ENCODE results near the gene FERMT1. TPM values are rescaled to one million over a fixed set of nuclear protein-coding genes. Genes with fewer than 3 reads are reported as not detected.

FERMT1 gene
- total and polyA plus RNA-seq, 2 experiments from 2014 or later = 1.2 to 4.1 TPM

DNA sequence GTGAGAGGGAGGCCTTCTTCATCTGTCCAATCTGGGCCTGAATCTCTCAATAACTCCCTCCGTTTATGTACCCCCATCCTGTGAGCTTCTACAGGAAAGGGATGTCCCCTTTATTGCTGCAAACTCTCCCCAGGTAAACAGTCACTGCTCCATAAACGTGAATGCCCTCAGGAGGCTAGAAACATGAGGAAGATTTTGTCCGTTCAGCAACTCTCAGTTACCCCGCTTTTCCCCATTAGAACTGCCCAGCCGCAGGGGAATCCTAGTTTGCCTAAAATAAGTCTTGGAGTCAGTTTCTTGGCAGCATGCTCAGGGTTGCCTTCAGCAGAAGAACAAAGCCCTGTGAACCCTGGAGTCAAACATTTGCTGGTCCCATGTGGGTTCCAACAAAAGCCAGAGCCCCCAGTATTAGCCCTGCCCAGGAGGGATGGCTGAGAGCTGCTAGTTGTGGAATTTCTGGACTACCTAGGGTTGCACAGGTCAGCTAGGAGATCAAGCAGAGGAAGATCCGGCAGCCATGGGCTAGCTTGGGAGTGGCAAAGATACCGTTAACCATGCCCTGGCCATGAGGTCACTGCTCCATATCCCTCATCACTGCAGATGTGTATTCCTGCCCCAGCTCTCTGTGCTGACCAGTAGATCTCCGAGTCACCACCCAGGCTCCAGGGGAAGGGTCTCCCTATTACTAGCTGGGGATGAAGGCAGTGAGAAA, 69.6 kb downstream of the FERMT1 start:
- H3K27ac ChIP-seq = no peak overlapping the region
- peaks cover 8% of the 10 kb centered on the region for H3K4me1 ChIP-seq (ENCODE audit: insufficient read depth)
- no peaks in the 10 kb centered on the region for H3K9me3 ChIP-seq (ENCODE audit: low read depth)
- no peak overlapping the region for H3K4me3 ChIP-seq
- 0 out of 2 replicates have a peak, but pooled peaks cover 7% of the 10 kb centered on the region for H3F3A ChIP-seq (ENCODE audit: insufficient read depth)
- H3K9me2 ChIP-seq (ENCODE audit: insufficient read depth) = no peaks in the 10 kb centered on the region
- TF ChIP-seq EZH2 (IDR thresholded peaks at IDR 0.05; ENCODE audit: insufficient read depth, poor library complexity, severe bottlenecking) (no peak), EZH2phosphoT487 (IDR thresholded peaks at IDR 0.05; ENCODE audit: insufficient read depth, low read depth) (no peak)
- H2AFZ ChIP-seq = no peak overlapping the region
- in situ Hi-C loops (cut with MboI) = no loop called here
- no peak for DNase-seq
- peaks cover 5% of the 10 kb centered on the region for H3K27me3 ChIP-seq (replicated peaks; ENCODE audit: insufficient read depth)
- no peaks in the 10 kb centered on the region for H3K36me3 ChIP-seq (ENCODE audit: low read depth)
- H3K9ac ChIP-seq = no peak overlapping the region
- H4K20me1 ChIP-seq (ENCODE audit: insufficient read depth) = no peaks in the 10 kb centered on the region
- H3K4me2 ChIP-seq (ENCODE audit: unreplicated experiment) = no peak overlapping the region
- WGBS, 2 experiments (ENCODE audit: low coverage in 1 of 2, low lambda C conversion rate in 2 of 2, missing lambda C conversion rate in 2 of 2) = 71 to 76% methylated on average over 8 of the region's 8 CpGs
- H3K79me2 ChIP-seq (ENCODE audit: insufficient read depth) = no peaks in the 10 kb centered on the region

DNA sequence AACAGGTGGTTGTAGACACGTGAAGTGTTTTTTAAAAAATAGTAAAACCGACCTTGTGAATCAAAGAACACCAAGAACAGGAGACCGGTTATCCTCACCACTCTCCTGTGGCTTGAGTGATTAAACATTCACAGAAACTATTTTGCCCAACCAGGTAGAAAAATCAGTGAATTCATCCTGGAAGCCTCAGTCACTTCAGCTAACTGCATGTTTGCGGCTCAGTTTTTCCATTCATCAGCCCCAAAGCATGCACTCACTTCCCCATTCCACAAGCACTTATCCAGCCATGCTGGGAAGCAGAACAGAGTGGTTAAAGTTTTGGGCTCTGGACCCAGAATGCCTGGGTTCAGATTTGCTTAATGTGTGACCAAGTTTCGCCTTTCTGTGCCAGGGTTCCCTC, 71.3 kb downstream of the FERMT1 start:
- 27 to 33% methylated on average over 5 of the region's 5 CpGs for WGBS, 2 experiments (ENCODE audit: low coverage in 1 of 2, low lambda C conversion rate in 2 of 2, missing lambda C conversion rate in 2 of 2)
- in situ Hi-C loops (cut with MboI) = no loop called here
- no peaks in the 10 kb centered on the region for H3K79me2 ChIP-seq (ENCODE audit: insufficient read depth)
- H3K36me3 ChIP-seq (ENCODE audit: low read depth) = no peaks in the 10 kb centered on the region
- H3K9ac ChIP-seq = peak overlapping the region; percentile 29; the same call in 1 of the 2 replicates
- no peaks in the 10 kb centered on the region for H4K20me1 ChIP-seq (ENCODE audit: insufficient read depth)
- H3K9me2 ChIP-seq (ENCODE audit: insufficient read depth) = no peaks in the 10 kb centered on the region
- DNase-seq = peak; percentile 87
- H3K4me1 ChIP-seq (ENCODE audit: insufficient read depth) = peaks cover 8% of the 10 kb centered on the region
- 0 out of 2 replicates have a peak, but pooled peaks cover 7% of the 10 kb centered on the region for H3F3A ChIP-seq (ENCODE audit: insufficient read depth)
- no peaks in the 10 kb centered on the region for H3K9me3 ChIP-seq (ENCODE audit: low read depth)
- peaks cover 5% of the 10 kb centered on the region for H3K27me3 ChIP-seq (replicated peaks; ENCODE audit: insufficient read depth)
- TF ChIP-seq EZH2 (IDR thresholded peaks at IDR 0.05; ENCODE audit: insufficient read depth, poor library complexity, severe bottlenecking) (no peak), EZH2phosphoT487 (IDR thresholded peaks at IDR 0.05; ENCODE audit: insufficient read depth, low read depth) (no peak)
- H3K4me2 ChIP-seq (ENCODE audit: unreplicated experiment) = peak overlapping the region; percentile 84
- no peak overlapping the region for H3K27ac ChIP-seq
- peak overlapping the region; percentile 66 for H3K4me3 ChIP-seq
- H2AFZ ChIP-seq = peak overlapping the region; percentile 70

DNA sequence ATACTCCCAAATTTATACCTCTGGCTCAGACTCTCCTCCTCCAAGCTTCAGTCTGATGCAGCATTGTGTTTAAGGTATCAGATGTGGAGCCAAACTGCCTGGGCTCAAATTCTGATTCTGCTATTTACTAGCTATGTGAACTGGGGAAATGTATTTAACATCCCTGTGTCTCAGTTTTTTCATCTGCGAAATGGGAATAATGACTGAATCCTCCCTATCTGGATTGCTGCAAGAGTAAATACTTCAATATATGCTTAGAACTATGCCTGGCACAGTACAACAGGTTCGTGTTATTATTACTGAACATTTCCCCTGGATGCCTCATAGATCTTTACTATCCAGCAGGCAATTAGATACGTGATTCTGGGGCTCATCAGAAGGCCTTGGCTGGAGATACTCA, 74.4 kb downstream of the FERMT1 start:
- H3K36me3 ChIP-seq (ENCODE audit: low read depth) = no peaks in the 10 kb centered on the region
- no peaks in the 10 kb centered on the region for H3K9me2 ChIP-seq (ENCODE audit: insufficient read depth)
- 0 out of 2 replicates have a peak, but pooled peaks cover 7% of the 10 kb centered on the region for H3F3A ChIP-seq (ENCODE audit: insufficient read depth)
- peaks cover 8% of the 10 kb centered on the region for H3K4me1 ChIP-seq (ENCODE audit: insufficient read depth)
- peaks cover 5% of the 10 kb centered on the region for H3K27me3 ChIP-seq (replicated peaks; ENCODE audit: insufficient read depth)
- TF ChIP-seq EZH2phosphoT487 (IDR thresholded peaks at IDR 0.05; ENCODE audit: insufficient read depth, low read depth) (no peak), EZH2 (IDR thresholded peaks at IDR 0.05; ENCODE audit: insufficient read depth, poor library complexity, severe bottlenecking) (no peak)
- H3K4me3 ChIP-seq = no peak overlapping the region
- no peaks in the 10 kb centered on the region for H3K9me3 ChIP-seq (ENCODE audit: low read depth)
- 69 to 85% methylated on average over 3 of the region's 3 CpGs for WGBS, 2 experiments (ENCODE audit: low coverage in 1 of 2, low lambda C conversion rate in 2 of 2, missing lambda C conversion rate in 2 of 2)
- no peak overlapping the region for H3K9ac ChIP-seq
- no peaks in the 10 kb centered on the region for H3K79me2 ChIP-seq (ENCODE audit: insufficient read depth)
- H3K27ac ChIP-seq = no peak overlapping the region
- no peaks in the 10 kb centered on the region for H4K20me1 ChIP-seq (ENCODE audit: insufficient read depth)
- DNase-seq = no peak
- H2AFZ ChIP-seq = no peak overlapping the region
- no peak overlapping the region for H3K4me2 ChIP-seq (ENCODE audit: unreplicated experiment)
- in situ Hi-C loops (cut with MboI) = no loop called here

DNA sequence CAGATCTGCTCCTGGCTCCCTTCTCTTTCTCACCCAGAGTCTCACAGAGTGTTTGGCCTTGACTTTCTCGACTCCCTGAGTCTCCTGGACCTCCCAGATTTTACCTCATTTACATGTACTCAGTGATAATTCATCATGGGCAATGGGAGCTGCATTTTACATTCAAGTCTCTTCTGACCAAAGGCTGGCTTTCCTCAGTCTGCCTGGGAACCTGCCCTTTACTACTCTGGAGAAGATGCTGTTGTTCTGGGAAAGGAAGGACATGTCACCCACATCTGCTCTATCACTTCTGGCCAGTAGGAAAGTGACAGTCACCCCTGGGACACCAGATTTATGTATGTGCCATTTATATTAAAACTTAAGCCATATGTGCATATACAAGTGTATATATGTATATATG, 76.4 kb downstream of the FERMT1 start:
- Histone ChIP-seq H3K36me3 (ENCODE audit: low read depth) (no peaks in the 10 kb centered on the region), H3K9me3 (ENCODE audit: low read depth) (no peaks in the 10 kb centered on the region), H3F3A (ENCODE audit: insufficient read depth) (0 out of 2 replicates have a peak, but pooled peaks cover 7% of the 10 kb centered on the region), H3K27me3 (replicated peaks; ENCODE audit: insufficient read depth) (no peaks in the 10 kb centered on the region), H4K20me1 (ENCODE audit: insufficient read depth) (no peaks in the 10 kb centered on the region), H3K27ac (no peak overlapping the region), H3K4me3 (no peak overlapping the region), H3K9me2 (ENCODE audit: insufficient read depth) (no peaks in the 10 kb centered on the region), H2AFZ (no peak overlapping the region), H3K4me2 (ENCODE audit: unreplicated experiment) (no peak overlapping the region), H3K9ac (no peak overlapping the region), H3K4me1 (ENCODE audit: insufficient read depth) (peaks cover 4% of the 10 kb centered on the region), H3K79me2 (ENCODE audit: insufficient read depth) (no peaks in the 10 kb centered on the region)
- in situ Hi-C loops (cut with MboI) = no loop called here
- no peak for TF ChIP-seq EZH2 (IDR thresholded peaks at IDR 0.05; ENCODE audit: insufficient read depth, poor library complexity, severe bottlenecking)
- TF ChIP-seq EZH2phosphoT487 (IDR thresholded peaks at IDR 0.05; ENCODE audit: insufficient read depth, low read depth) = no peak
- DNase-seq = no peak
- WGBS, 2 experiments (ENCODE audit: low coverage in 1 of 2, low lambda C conversion rate in 2 of 2, missing lambda C conversion rate in 2 of 2) = 36 to 53% methylated on average over 1 of the region's 1 CpG

Measured in GM23248 (cell line).